CMK (cell line): ENCODE data around the gene SLC10A6.

ENCODE experiments used
- DNase-seq: peaks from one replicate; pipeline ENCODE4 v3.0.0-alpha.2; 2010; ENCODE audit warnings: low read depth

Gene SLC10A6

GRCh38 chr4:86847571-86847970, 1.6 kb downstream of the SLC10A6 start:
- DNase-seq = no peak

- no peak for DNase-seq
These were observed 2.3 kb downstream of the SLC10A6 start for GRCh38 chr4:86846921-86847320.

GRCh38 chr4:86845593-86845992, 3.6 kb downstream of the SLC10A6 start:
- DNase-seq = no peak

GRCh38 chr4:86841309-86841708, 7.9 kb downstream of the SLC10A6 start:
- DNase-seq = no peak

GRCh38 chr4:86840858-86841257, 8.3 kb downstream of the SLC10A6 start:
- DNase-seq = no peak

- DNase-seq = no peak
These were observed 11.3 kb downstream of the SLC10A6 start for GRCh38 chr4:86837691-86838503.

GRCh38 chr4:86835677-86836076, 13.5 kb downstream of the SLC10A6 start:
- DNase-seq = no peak

- no peak for DNase-seq
These were observed 14.3 kb downstream of the SLC10A6 start for GRCh38 chr4:86834901-86835300.

GRCh38 chr4:86833615-86834014, 15.6 kb downstream of the SLC10A6 start:
- DNase-seq = no peak

- no peak for DNase-seq
These were observed 17.7 kb downstream of the SLC10A6 start for GRCh38 chr4:86831262-86832130.

GRCh38 chr4:86825511-86825910, 23.7 kb downstream of the SLC10A6 start:
- no peak for DNase-seq

GRCh38 chr4:86822136-86822535, 27.0 kb downstream of the SLC10A6 start:
- no peak for DNase-seq

- no peak for DNase-seq
These were observed 28.0 kb downstream of the SLC10A6 start for GRCh38 chr4:86821151-86821550.

GRCh38 chr4:86819561-86819960, 29.6 kb downstream of the SLC10A6 start:
- DNase-seq = no peak

GRCh38 chr4:86818841-86819240, 30.3 kb downstream of the SLC10A6 start:
- DNase-seq = no peak

GRCh38 chr4:86818211-86818610, 31.0 kb downstream of the SLC10A6 start:
- no peak for DNase-seq

GRCh38 chr4:86816501-86817273, 32.5 kb downstream of the SLC10A6 start:
- no peak for DNase-seq

- no peak for DNase-seq
These were observed 33.5 kb downstream of the SLC10A6 start for GRCh38 chr4:86815653-86816052.

GRCh38 chr4:86810847-86811246, 38.3 kb downstream of the SLC10A6 start:
- no peak for DNase-seq

- no peak for DNase-seq
These were observed 39.4 kb downstream of the SLC10A6 start for GRCh38 chr4:86809809-86810208.

- DNase-seq = no peak
These were observed 58.1 kb downstream of the SLC10A6 start for GRCh38 chr4:86791126-86791525.

GRCh38 chr4:86788826-86789225, 60.4 kb downstream of the SLC10A6 start:
- DNase-seq = no peak
